Activated naive CD4-positive, alpha-beta T cell treated with anti-CD3 and anti-CD28 coated beads, Interleukin-2, amount 10 ng/mL, durations not matched to agents 7 days and 5 days (primary cell): Measurements from ENCODE around the gene FRRS1L.

Source experiments
- CTCF ChIA-PET: fragments of 350-600 bp; sonication (Branson Sonifier 250); formaldehyde crosslinking; loops from one replicate; lab custom pipeline; 2021; ENCODE audit warnings: antibody characterized with exemption; lab: Charles Lee
- DNase-seq: peaks from one replicate; pipeline ENCODE4 v3.0.0-alpha.2; 2020
- H3K27ac Mint-ChIP-seq: one replicate; pipeline ENCODE4 v1.8.0; 2021; ENCODE audit warnings: mild to moderate bottlenecking, moderate library complexity, mixed read lengths
- H3K27me3 Mint-ChIP-seq: one replicate; pipeline ENCODE4 v1.8.0; 2021; ENCODE audit warnings: mild to moderate bottlenecking, mixed read lengths
- H3K36me3 Mint-ChIP-seq: one replicate; pipeline ENCODE4 v1.8.0; 2021; ENCODE audit warnings: mixed read lengths
- H3K4me1 Mint-ChIP-seq: one replicate; pipeline ENCODE4 v1.8.0; 2021; ENCODE audit warnings: mixed read lengths
- H3K4me3 Mint-ChIP-seq: one replicate; pipeline ENCODE4 v1.8.0; 2021; ENCODE audit warnings: mild to moderate bottlenecking, moderate library complexity, mixed read lengths
- H3K9me3 Mint-ChIP-seq: one replicate; pipeline ENCODE4 v1.8.0; 2021; ENCODE audit warnings: mixed read lengths

The FRRS1L gene

GRCh38 chr9:109117856-109118807 is 48.9 kb downstream of the FRRS1L start:
- Mint-ChIP-seq H3K36me3 (peaks cover 32% of the 10 kb centered on the region), H3K27me3 (no peaks in the 10 kb centered on the region), H3K9me3 (no peaks in the 10 kb centered on the region), H3K4me1 (peaks cover 67% of the 10 kb centered on the region), H3K27ac (peak overlapping the region; percentile 90), H3K4me3 (peak overlapping the region; percentile 97)
- CTCF ChIA-PET: interaction anchor here (0.7 to 1.9 kb wide), 6 partner anchors 9 to 164 kb away, joined by 3 to 9 read pairs (median 4); no protein-coding TSS in a partner anchor
- DNase-seq: peak; percentile 54

GRCh38 chr9:109115931-109116526 is 51.0 kb downstream of the FRRS1L start:
- CTCF ChIA-PET: no interaction called here
- H3K9me3 Mint-ChIP-seq: no peaks in the 10 kb centered on the region
- no peak for DNase-seq
- no peaks in the 10 kb centered on the region for H3K27me3 Mint-ChIP-seq
- H3K27ac Mint-ChIP-seq: no peak overlapping the region
- no peak overlapping the region for H3K4me3 Mint-ChIP-seq
- H3K36me3 Mint-ChIP-seq: peaks cover 37% of the 10 kb centered on the region
- peaks cover 76% of the 10 kb centered on the region for H3K4me1 Mint-ChIP-seq

- peaks cover 37% of the 10 kb centered on the region for H3K36me3 Mint-ChIP-seq
- H3K9me3 Mint-ChIP-seq: no peaks in the 10 kb centered on the region
- CTCF ChIA-PET: no interaction called here
- peaks cover 75% of the 10 kb centered on the region for H3K4me1 Mint-ChIP-seq
- no peak overlapping the region for H3K4me3 Mint-ChIP-seq
- no peaks in the 10 kb centered on the region for H3K27me3 Mint-ChIP-seq
- no peak overlapping the region for H3K27ac Mint-ChIP-seq
- DNase-seq: no peak
Measured at GRCh38 chr9:109114670-109115069, 52.4 kb downstream of the FRRS1L start.

- H3K36me3 Mint-ChIP-seq: peaks cover 37% of the 10 kb centered on the region
- DNase-seq: no peak
- no peaks in the 10 kb centered on the region for H3K9me3 Mint-ChIP-seq
- H3K27ac Mint-ChIP-seq: no peak overlapping the region
- CTCF ChIA-PET: no interaction called here
- no peak overlapping the region for H3K4me3 Mint-ChIP-seq
- H3K4me1 Mint-ChIP-seq: peaks cover 79% of the 10 kb centered on the region
- H3K27me3 Mint-ChIP-seq: no peaks in the 10 kb centered on the region
Measured at GRCh38 chr9:109113892-109114609, 53.0 kb downstream of the FRRS1L start.

- Mint-ChIP-seq H3K9me3 (no peaks in the 10 kb centered on the region), H3K4me3 (no peak overlapping the region)
- CTCF ChIA-PET: no interaction called here
Measured at GRCh38 chr9:109113254-109113653, 53.8 kb downstream of the FRRS1L start.

GRCh38 chr9:109110329-109111021 is 56.6 kb downstream of the FRRS1L start:
- peaks cover 74% of the 10 kb centered on the region for H3K4me1 Mint-ChIP-seq

More at GRCh38 chr9:109113254-109113653, 53.8 kb downstream of the FRRS1L start:
- Mint-ChIP-seq H3K4me1 (peaks cover 84% of the 10 kb centered on the region), H3K36me3 (peaks cover 33% of the 10 kb centered on the region), H3K27me3 (no peaks in the 10 kb centered on the region), H3K27ac (no peak overlapping the region)
- DNase-seq: no peak

GRCh38 chr9:109109967-109110328 is 57.1 kb downstream of the FRRS1L start:
- CTCF ChIA-PET: interaction anchor here (2.4 kb wide), 1 partner anchor 8 kb away, joined by 9 read pairs; no protein-coding TSS in a partner anchor
- Mint-ChIP-seq H3K4me3 (no peak overlapping the region), H3K27me3 (no peaks in the 10 kb centered on the region), H3K27ac (no peak overlapping the region), H3K9me3 (no peaks in the 10 kb centered on the region), H3K4me1 (peaks cover 71% of the 10 kb centered on the region), H3K36me3 (peaks cover 30% of the 10 kb centered on the region)
- DNase-seq: no peak

More at GRCh38 chr9:109110329-109111021, 56.6 kb downstream of the FRRS1L start:
- Mint-ChIP-seq H3K36me3 (peaks cover 25% of the 10 kb centered on the region), H3K4me3 (peak overlapping the region; percentile 4), H3K27me3 (no peaks in the 10 kb centered on the region), H3K27ac (peak overlapping the region; percentile 82), H3K9me3 (no peaks in the 10 kb centered on the region)
- CTCF ChIA-PET: no interaction called here
- DNase-seq: no peak

- Mint-ChIP-seq H3K4me3 (no peak overlapping the region), H3K36me3 (peaks cover 31% of the 10 kb centered on the region), H3K27me3 (no peaks in the 10 kb centered on the region), H3K4me1 (peaks cover 60% of the 10 kb centered on the region), H3K9me3 (peaks cover 6% of the 10 kb centered on the region), H3K27ac (no peak overlapping the region)
- DNase-seq: no peak
- CTCF ChIA-PET: interaction anchor here (2.4 kb wide), 1 partner anchor 10 kb away, joined by 9 read pairs; no protein-coding TSS in a partner anchor
Measured at GRCh38 chr9:109108318-109108717, 58.7 kb downstream of the FRRS1L start.

- peaks cover 13% of the 10 kb centered on the region for H3K9me3 Mint-ChIP-seq
Measured at GRCh38 chr9:109107402-109108240, 59.4 kb downstream of the FRRS1L start.

GRCh38 chr9:109101810-109102209 is 65.2 kb downstream of the FRRS1L start:
- peaks cover 14% of the 10 kb centered on the region for H3K9me3 Mint-ChIP-seq
- CTCF ChIA-PET: interaction anchor here (1.8 kb wide), 1 partner anchor 17 kb away, joined by 5 read pairs; no protein-coding TSS in a partner anchor
- H3K27me3 Mint-ChIP-seq: no peaks in the 10 kb centered on the region
- H3K4me1 Mint-ChIP-seq: peaks cover 65% of the 10 kb centered on the region
- H3K36me3 Mint-ChIP-seq: peaks cover 51% of the 10 kb centered on the region
- DNase-seq: no peak
- peak overlapping the region; percentile 91 for H3K27ac Mint-ChIP-seq
- peak overlapping the region; percentile 58 for H3K4me3 Mint-ChIP-seq

More at GRCh38 chr9:109107402-109108240, 59.4 kb downstream of the FRRS1L start:
- H3K36me3 Mint-ChIP-seq: peaks cover 38% of the 10 kb centered on the region
- no peaks in the 10 kb centered on the region for H3K27me3 Mint-ChIP-seq
- no peak for DNase-seq
- H3K27ac Mint-ChIP-seq: peak overlapping the region; percentile 9
- H3K4me1 Mint-ChIP-seq: peaks cover 61% of the 10 kb centered on the region
- H3K4me3 Mint-ChIP-seq: no peak overlapping the region
- CTCF ChIA-PET: interaction anchor here (0.9 to 2.4 kb wide), 2 partner anchors 11 to 74 kb away, joined by 3 to 9 read pairs; no protein-coding TSS in a partner anchor

- peak overlapping the region; percentile 44 for H3K4me3 Mint-ChIP-seq
- H3K4me1 Mint-ChIP-seq: peaks cover 68% of the 10 kb centered on the region
- peak overlapping the region; percentile 91 for H3K27ac Mint-ChIP-seq
- CTCF ChIA-PET: interaction anchor here (1.8 kb wide), 1 partner anchor 17 kb away, joined by 5 read pairs; no protein-coding TSS in a partner anchor
- peaks cover 14% of the 10 kb centered on the region for H3K9me3 Mint-ChIP-seq
- DNase-seq: no peak
- H3K36me3 Mint-ChIP-seq: peaks cover 48% of the 10 kb centered on the region
- no peaks in the 10 kb centered on the region for H3K27me3 Mint-ChIP-seq
Measured at GRCh38 chr9:109101202-109101595, 65.8 kb downstream of the FRRS1L start.

- Mint-ChIP-seq H3K27me3 (no peaks in the 10 kb centered on the region), H3K9me3 (peaks cover 14% of the 10 kb centered on the region), H3K27ac (peak overlapping the region; percentile 91), H3K4me1 (peaks cover 73% of the 10 kb centered on the region), H3K36me3 (peaks cover 52% of the 10 kb centered on the region), H3K4me3 (peak overlapping the region; percentile 44)
- DNase-seq: no peak
- CTCF ChIA-PET: interaction anchor here (1.8 kb wide), 1 partner anchor 18 kb away, joined by 5 read pairs; no protein-coding TSS in a partner anchor
Measured at GRCh38 chr9:109100543-109101201, 66.4 kb downstream of the FRRS1L start.
